WTC11 (cell line): Measurements from ENCODE around the gene PITPNM1. TPM values are rescaled to one million over a fixed set of nuclear protein-coding genes. Genes with fewer than 3 reads are reported as not detected.

Experiments used
- ATAC-seq: fragments of 200-7000 bp; cut with Tn5 transposase; 2 replicates; pipeline ENCODE4 v1.10.0; 2021; ENCODE audit warnings: mild to moderate bottlenecking, moderate library complexity
- CTCF ChIA-PET: fragments of 300-600 bp; sonication (Branson Sonifier 250); formaldehyde crosslinking; loops from one replicate; lab custom pipeline; 2021; ENCODE audit warnings: antibody characterized with exemption; lab: Charles Lee
- POLR2A ChIA-PET: fragments of 350-600 bp; sonication (Branson Sonifier 250); formaldehyde crosslinking; loops from one replicate; lab custom pipeline; 2021; ENCODE audit warnings: antibody characterized with exemption; lab: Charles Lee
- DNase-seq: peaks from one replicate; pipeline ENCODE4 v3.0.0; 2021; ENCODE audit warnings: low spot score
- H3K27ac Mint-ChIP-seq: 2 replicates; pipeline ENCODE4 v1.8.0; 2021; ENCODE audit warnings: mixed read lengths
- H3K27me3 Mint-ChIP-seq: 2 replicates; pipeline ENCODE4 v1.8.0; 2021; ENCODE audit warnings: low read depth, mild to moderate bottlenecking, moderate library complexity, mixed read lengths
- H3K36me3 Mint-ChIP-seq: 2 replicates; pipeline ENCODE4 v1.8.0; 2021; ENCODE audit warnings: mixed read lengths
- H3K4me1 Mint-ChIP-seq: 2 replicates; pipeline ENCODE4 v1.8.0; 2022; ENCODE audit warnings: mixed read lengths
- H3K4me3 Mint-ChIP-seq: 2 replicates; pipeline ENCODE4 v1.8.0; 2021; ENCODE audit warnings: mild to moderate bottlenecking, moderate library complexity, mixed read lengths
- H3K9me3 Mint-ChIP-seq: 2 replicates; pipeline ENCODE4 v1.8.0; 2021; ENCODE audit warnings: mixed read lengths
- ATF2 ChIP-seq: sonication (generic); formaldehyde crosslinking; IDR thresholded peaks from 2 replicates; pipeline ENCODE4 v1.8.1; 2022; ENCODE audit warnings: low read depth, missing genetic modification reagents, borderline replicate concordance
- CBFB ChIP-seq: sonication (generic); formaldehyde crosslinking; IDR thresholded peaks from 2 replicates; pipeline ENCODE4 v1.8.1; 2022; ENCODE audit warnings: mild to moderate bottlenecking, low read depth, missing genetic modification reagents
- CREM ChIP-seq: sonication (generic); formaldehyde crosslinking; IDR thresholded peaks from 2 replicates; pipeline ENCODE4 v1.8.1; 2022; ENCODE audit warnings: mild to moderate bottlenecking, missing genetic modification reagents, moderate library complexity
- CTCF ChIP-seq: fragments of 200-600 bp; IDR thresholded peaks from 2 replicates; pipeline ENCODE4 v1.8.0; 2022; ENCODE audit warnings: antibody characterized with exemption
- ELF4 ChIP-seq: sonication (generic); formaldehyde crosslinking; IDR thresholded peaks from 2 replicates; pipeline ENCODE4 v1.8.1; 2022; ENCODE audit warnings: low read depth, mild to moderate bottlenecking, moderate library complexity, missing genetic modification reagents
- ERG ChIP-seq: fragments of 250-450 bp; sonication (Bioruptor Pico); IDR thresholded peaks from 2 replicates; pipeline ENCODE4 v1.8.0; 2021; ENCODE audit warnings: mild to moderate bottlenecking
- ETV6 ChIP-seq: sonication (generic); formaldehyde crosslinking; IDR thresholded peaks from 2 replicates; pipeline ENCODE4 v1.8.1; 2022; ENCODE audit warnings: mild to moderate bottlenecking, missing genetic modification reagents
- FOXP4 ChIP-seq: sonication (generic); formaldehyde crosslinking; IDR thresholded peaks from 2 replicates; pipeline ENCODE4 v1.8.0; 2022; ENCODE audit warnings: mild to moderate bottlenecking, missing genetic modification reagents
- GABPB1 ChIP-seq: sonication (generic); formaldehyde crosslinking; IDR thresholded peaks from 2 replicates; pipeline ENCODE4 v1.8.1; 2023; ENCODE audit warnings: mild to moderate bottlenecking, missing genetic modification reagents
- HMGXB4 ChIP-seq: sonication (generic); formaldehyde crosslinking; IDR thresholded peaks from 2 replicates; pipeline ENCODE4 v1.8.1; 2023; ENCODE audit warnings: mild to moderate bottlenecking, moderate library complexity, missing genetic modification reagents
- JUN ChIP-seq: sonication (generic); formaldehyde crosslinking; IDR thresholded peaks from 2 replicates; pipeline ENCODE4 v1.8.0; 2023; ENCODE audit warnings: mild to moderate bottlenecking, missing genetic modification reagents
- MLX ChIP-seq: sonication (generic); formaldehyde crosslinking; IDR thresholded peaks from 2 replicates; pipeline ENCODE4 v1.8.1; 2023; ENCODE audit warnings: mild to moderate bottlenecking, missing genetic modification reagents, moderate library complexity
- NFATC4 ChIP-seq: fragments of 250-450 bp; sonication (Bioruptor Pico); IDR thresholded peaks from 2 replicates; pipeline ENCODE4 v1.9.0; 2021; ENCODE audit warnings: mild to moderate bottlenecking
- NFYB ChIP-seq: sonication (generic); formaldehyde crosslinking; conservative IDR thresholded peaks from 2 replicates; pipeline ENCODE4 v1.8.0; 2022; ENCODE audit warnings: low read depth, missing genetic modification reagents
- PRRX2 ChIP-seq: fragments of 250-450 bp; sonication (Bioruptor Pico); IDR thresholded peaks from 2 replicates; pipeline ENCODE4 v1.8.0; 2021; ENCODE audit warnings: mild to moderate bottlenecking
- SP1 ChIP-seq: sonication (generic); formaldehyde crosslinking; conservative IDR thresholded peaks from 2 replicates; pipeline ENCODE4 v1.8.1; 2022; ENCODE audit warnings: missing genetic modification reagents
- TP53 ChIP-seq: sonication (generic); formaldehyde crosslinking; IDR thresholded peaks from 2 replicates; pipeline ENCODE4 v1.8.1; 2023; ENCODE audit warnings: mild to moderate bottlenecking, missing genetic modification reagents
- ZBTB21 ChIP-seq: sonication (generic); formaldehyde crosslinking; IDR thresholded peaks from 2 replicates; pipeline ENCODE4 v1.8.1; 2023; ENCODE audit warnings: mild to moderate bottlenecking, missing genetic modification reagents, borderline replicate concordance
- ZNF138 ChIP-seq: sonication (generic); formaldehyde crosslinking; conservative IDR thresholded peaks from 2 replicates; pipeline ENCODE4 v1.8.1; 2022; ENCODE audit warnings: mild to moderate bottlenecking, moderate library complexity, missing genetic modification reagents
- ZNF396 ChIP-seq: fragments of 250-450 bp; sonication (Bioruptor Pico); IDR thresholded peaks from 2 replicates; pipeline ENCODE4 v1.8.0; 2021; ENCODE audit warnings: mild to moderate bottlenecking, moderate library complexity, borderline replicate concordance
- ZSCAN18 ChIP-seq: fragments of 250-450 bp; sonication (Bioruptor Pico); IDR thresholded peaks from 2 replicates; pipeline ENCODE4 v2.1.2; 2022; ENCODE audit warnings: mild to moderate bottlenecking, moderate library complexity
- total RNA-seq: library from RNA; stranded (reverse); gene quantifications from 3 replicates; pipeline ENCODE4 v1.2.3, GENCODE V29; 2021

PITPNM1 gene
- total RNA-seq, 1 experiment from 2014 or later = 55.4 TPM

GRCh38 chr11:67530282-67530592 lies 25.1 kb upstream of the PITPNM1 start:
- Mint-ChIP-seq H3K36me3 (peaks cover 17% of the 10 kb centered on the region), H3K4me3 (no peak overlapping the region), H3K27ac (no peak overlapping the region), H3K4me1 (no peaks in the 10 kb centered on the region), H3K27me3 (peaks cover 28% of the 10 kb centered on the region), H3K9me3 (peaks cover 51% of the 10 kb centered on the region)
- POLR2A ChIA-PET = no interaction called here
- TF ChIP-seq ATF2 (CRISPR knock-in tag) (no peak), ERG (CRISPR knock-in tag) (no peak), GABPB1 (no peak), TP53 (CRISPR knock-in tag) (no peak), ZBTB21 (no peak)
- CTCF ChIA-PET = interaction anchor here (1.0 to 2.6 kb wide), 3 partner anchors 12 to 179 kb away, joined by 3 to 13 read pairs (median 6); no protein-coding TSS in a partner anchor
- no peak for DNase-seq
- ATAC-seq = no peak

- no peaks in the 10 kb centered on the region for H3K4me1 Mint-ChIP-seq
- POLR2A ChIA-PET = no interaction called here
- DNase-seq = no peak
Measured at GRCh38 chr11:67528376-67528775, 23.2 kb upstream of the PITPNM1 start.

More at GRCh38 chr11:67528376-67528775, 23.2 kb upstream of the PITPNM1 start:
- TF ChIP-seq CBFB (CRISPR knock-in tag) (no peak), NFYB (CRISPR knock-in tag) (no peak), FOXP4 (CRISPR knock-in tag) (no peak), MLX (CRISPR knock-in tag) (no peak), ZSCAN18 (CRISPR knock-in tag) (no peak), ZBTB21 (no peak), ETV6 (CRISPR knock-in tag) (no peak), SP1 (CRISPR knock-in tag) (no peak), CREM (CRISPR knock-in tag) (no peak), ZNF138 (CRISPR knock-in tag) (no peak), PRRX2 (CRISPR knock-in tag) (no peak), CTCF (no peak), ELF4 (CRISPR knock-in tag) (no peak), NFATC4 (CRISPR knock-in tag) (no peak), ATF2 (CRISPR knock-in tag) (no peak), ZNF396 (CRISPR knock-in tag) (no peak), HMGXB4 (CRISPR knock-in tag) (no peak), JUN (CRISPR knock-in tag) (no peak)
- CTCF ChIA-PET = no interaction called here
- H3K4me3 Mint-ChIP-seq = no peak overlapping the region
- ATAC-seq = no peak
- H3K9me3 Mint-ChIP-seq = peaks cover 38% of the 10 kb centered on the region
- no peak overlapping the region for H3K27ac Mint-ChIP-seq
- peaks cover 7% of the 10 kb centered on the region for H3K36me3 Mint-ChIP-seq
- H3K27me3 Mint-ChIP-seq = peaks cover 16% of the 10 kb centered on the region
